ENCODE results near the gene C1orf210. TPM values are rescaled to one million over a fixed set of nuclear protein-coding genes. Genes with fewer than 3 reads are reported as not detected.

C1orf210 gene
- total RNA-seq, 1 experiment from 2014 or later = 7.6 TPM

- TF ChIP-seq SRF (IDR thresholded peaks at IDR 0.05; ENCODE audit: low read depth) (no peak), CTCF (IDR thresholded peaks at IDR 0.05 in 2 of 3, conservative IDR thresholded peaks at IDR 0.05 in 1 of 3; ENCODE audit: borderline replicate concordance in 1 of 3, insufficient read depth in 1 of 3, low read depth in 2 of 3, low read length in 2 of 3) (no peak), FOSL1 (IDR thresholded peaks at IDR 0.05; ENCODE audit: low read depth) (no peak), EZH2 (IDR thresholded peaks at IDR 0.05) (no peak), SP1 (IDR thresholded peaks at IDR 0.05; ENCODE audit: low read depth) (no peak), TCF7L2 (IDR thresholded peaks at IDR 0.05; ENCODE audit: borderline replicate concordance, extremely low read depth, insufficient read depth, insufficient read length) (no peak), JUND (IDR thresholded peaks at IDR 0.05) (no peak), MAX (IDR thresholded peaks at IDR 0.05) (no peak), EGR1 (IDR thresholded peaks at IDR 0.05; ENCODE audit: low read depth) (no peak)
Measured at GRCh38 chr1:43279161-43279560, 6.2 kb downstream of the C1orf210 start (continued).

- DNase-seq (ENCODE audit: low read depth, low spot score) (no peak), ATAC-seq (no peak)
- TF ChIP-seq EZH2 (IDR thresholded peaks at IDR 0.05) (no peak), CTCF (IDR thresholded peaks at IDR 0.05 in 2 of 3, conservative IDR thresholded peaks at IDR 0.05 in 1 of 3; ENCODE audit: borderline replicate concordance in 1 of 3, insufficient read depth in 1 of 3, low read depth in 2 of 3, low read length in 2 of 3) (no peak), YY1 (IDR thresholded peaks at IDR 0.05; ENCODE audit: extremely low read depth, insufficient replicate concordance, low read depth, low read length) (no peak), SP1 (IDR thresholded peaks at IDR 0.05; ENCODE audit: low read depth) (no peak), ELF1 (IDR thresholded peaks at IDR 0.05; ENCODE audit: borderline replicate concordance, low read depth) (no peak), SIN3A (IDR thresholded peaks at IDR 0.05; ENCODE audit: low read depth) (no peak)
- ChIA-PET RAD21 (ENCODE audit: low non-redundant PET in 1 of 2, low total read pairs in 2 of 2, uncharacterized antibody in 2 of 2, unreplicated experiment in 2 of 2) (no interaction called here), CTCF (interaction anchor here (0.9 kb wide), 1 partner anchor 8 kb away, joined by 4 read pairs; the partner anchor contains the start of gene C1orf210), POLR2A (interaction anchor here (1.5 kb wide), 1 partner anchor 8 kb away, joined by 5 read pairs; the partner anchor contains the start of gene C1orf210)
- H3K4me1 ChIP-seq (ENCODE audit: control insufficient read depth in 1 of 2, insufficient read depth in 2 of 2, low read length in 2 of 2) = peaks cover 0 to 6% of the 10 kb centered on the region in 2 experiments; a peak in 1 of 4 replicates
- H3K79me2 ChIP-seq (ENCODE audit: insufficient read depth, low read length) = no peaks in the 10 kb centered on the region
- no peaks in the 10 kb centered on the region for H3K9me2 ChIP-seq (ENCODE audit: insufficient read depth)
- H3K4me3 ChIP-seq (replicated peaks in 1 of 2; ENCODE audit: low read depth in 1 of 2, low read length in 2 of 2) = no peak overlapping the region
- no TSS peak for BruUV-seq (replicated peaks)
- no peak overlapping the region for H3K4me2 ChIP-seq (ENCODE audit: low read length)
- H3K27ac ChIP-seq (ENCODE audit: low read depth, low read length) = no peak overlapping the region
- no peak overlapping the region for H3K9ac ChIP-seq (ENCODE audit: low read length)
- H3K27me3 ChIP-seq (ENCODE audit: insufficient read depth, low read length) = no peaks in the 10 kb centered on the region
- intact Hi-C loops (cut with micrococcal nuclease) = no loop called here
- no peaks in the 10 kb centered on the region for H3K36me3 ChIP-seq (ENCODE audit: control insufficient read depth in 1 of 2, insufficient read depth in 2 of 2, low read length in 2 of 2)
- no peaks in the 10 kb centered on the region for H4K20me1 ChIP-seq (ENCODE audit: insufficient read depth)
- H3K9me3 ChIP-seq (ENCODE audit: control insufficient read depth in 1 of 2, insufficient read depth in 1 of 2, low read depth in 1 of 2, low read length in 2 of 2) = no peaks in the 10 kb centered on the region
- no peak overlapping the region for H2AFZ ChIP-seq (ENCODE audit: low read depth, low read length, poor library complexity, severe bottlenecking)
Measured at GRCh38 chr1:43277116-43277876, 8.1 kb downstream of the C1orf210 start.
